ENCODE data around the gene MET. TPM values are rescaled to one million over a fixed set of nuclear protein-coding genes. Genes with fewer than 3 reads are reported as not detected.

MET gene
- total and polyA plus RNA-seq, 2 of the 8 experiments (the other 6 are each of a cell fraction or from before 2014, with no cell fraction given) = 3.5 to 12.9 TPM

- ChIA-PET CTCF (ENCODE audit: partially characterized antibody) (interaction anchor here (0.5 to 1.3 kb wide), 3 partner anchors 11 to 344 kb away, joined by 3 to 4 read pairs (median 3); no protein-coding TSS in a partner anchor), POLR2A (ENCODE audit: partially characterized antibody) (no interaction called here)
- Histone ChIP-seq H3K36me3 (ENCODE audit: control insufficient read depth in 2 of 4, insufficient read depth in 4 of 4, low read length in 3 of 4) (no peaks in the 10 kb centered on the region), H3K27me3 (replicated peaks in 1 of 4; ENCODE audit: control insufficient read depth in 3 of 4, extremely low read depth in 1 of 4, insufficient read depth in 3 of 4, low read length in 3 of 4) (no peaks in the 10 kb centered on the region), H3K4me1 (replicated peaks in 1 of 4; ENCODE audit: control insufficient read depth in 3 of 4, insufficient read depth in 4 of 4, low read length in 3 of 4) (peaks cover 0 to 12% (median 2%) of the 10 kb centered on the region in 4 experiments; a peak in 3 of 7 replicates), H2BK15ac (ENCODE audit: low read length) (no peak overlapping the region), H3K79me2 (ENCODE audit: control insufficient read depth in 1 of 2, insufficient read depth in 2 of 2, low read length in 2 of 2) (no peaks in the 10 kb centered on the region), H2BK120ac (replicated peaks; ENCODE audit: low read depth, low read length) (no peak overlapping the region), H4K91ac (replicated peaks; ENCODE audit: insufficient read length, low read length) (no peak overlapping the region), H2BK5ac (ENCODE audit: low read depth, low read length) (no peak overlapping the region), H2BK20ac (ENCODE audit: low read length) (no peak overlapping the region), H4K20me1 (replicated peaks in 1 of 2; ENCODE audit: control insufficient read depth in 1 of 2, insufficient read depth in 2 of 2, low read length in 2 of 2) (no peaks in the 10 kb centered on the region), H3K14ac (ENCODE audit: insufficient read length) (no peak overlapping the region), H3K4ac (replicated peaks; ENCODE audit: insufficient read length, low read depth, low read length) (no peak overlapping the region), H3K23ac (ENCODE audit: insufficient read length) (no peak overlapping the region), H3K79me1 (ENCODE audit: low read depth, low read length) (no peaks in the 10 kb centered on the region), H4K8ac (ENCODE audit: extremely low read depth, insufficient read depth, low read length) (no peak overlapping the region), H4K5ac (ENCODE audit: insufficient read length, low read depth, low read length) (no peak overlapping the region), H3K18ac (ENCODE audit: extremely low read depth, low read length) (no peak overlapping the region), H3K4me3 (ENCODE audit: extremely low read depth in 1 of 4, insufficient read depth in 2 of 4, low read depth in 3 of 4, low read length in 4 of 4) (no peak overlapping the region), H3K23me2 (ENCODE audit: low read depth, low read length) (no peaks in the 10 kb centered on the region), H3K4me2 (ENCODE audit: insufficient read depth in 1 of 2, low read depth in 2 of 2, low read length in 2 of 2) (no peak overlapping the region), H2AK5ac (ENCODE audit: low read depth, low read length) (no peak overlapping the region), H2AFZ (ENCODE audit: low read length) (no peak overlapping the region), H3K27ac (ENCODE audit: low read depth, low read length) (no peak overlapping the region), H3K56ac (replicated peaks; ENCODE audit: insufficient read length, low read depth, low read length) (no peak overlapping the region), H3K9me3 (ENCODE audit: insufficient read depth in 2 of 2, low read depth in 1 of 2, low read length in 1 of 2) (no peaks in the 10 kb centered on the region), H2BK12ac (ENCODE audit: low read depth, low read length) (no peak overlapping the region), H3K9ac (replicated peaks in 1 of 4; ENCODE audit: extremely low read depth in 1 of 4, low read depth in 3 of 4, low read length in 3 of 4) (no peak overlapping the region)
- FAIRE-seq (no peak), DNase-seq (ENCODE audit: low read depth in 1 of 2, low spot score in 2 of 2) (no peak)
- no peak for TF ChIP-seq JUN (IDR thresholded peaks at IDR 0.05; ENCODE audit: low read depth, low read length)
- TF ChIP-seq, protein P1, sequence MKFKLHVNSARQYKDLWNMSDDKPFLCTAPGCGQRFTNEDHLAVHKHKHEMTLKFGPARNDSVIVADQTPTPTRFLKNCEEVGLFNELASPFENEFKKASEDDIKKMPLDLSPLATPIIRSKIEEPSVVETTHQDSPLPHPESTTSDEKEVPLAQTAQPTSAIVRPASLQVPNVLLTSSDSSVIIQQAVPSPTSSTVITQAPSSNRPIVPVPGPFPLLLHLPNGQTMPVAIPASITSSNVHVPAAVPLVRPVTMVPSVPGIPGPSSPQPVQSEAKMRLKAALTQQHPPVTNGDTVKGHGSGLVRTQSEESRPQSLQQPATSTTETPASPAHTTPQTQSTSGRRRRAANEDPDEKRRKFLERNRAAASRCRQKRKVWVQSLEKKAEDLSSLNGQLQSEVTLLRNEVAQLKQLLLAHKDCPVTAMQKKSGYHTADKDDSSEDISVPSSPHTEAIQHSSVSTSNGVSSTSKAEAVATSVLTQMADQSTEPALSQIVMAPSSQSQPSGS (IDR thresholded peaks at IDR 0.05; ENCODE audit: low read length) = no peak
- no peak for TF ChIP-seq RNF2 (IDR thresholded peaks at IDR 0.05; ENCODE audit: borderline replicate concordance, low read depth, low read length, missing control alignments, poor library complexity, severe bottlenecking)
- WGBS, 2 experiments (ENCODE audit: extremely low coverage in 1 of 2, insufficient coverage in 1 of 2, insufficient read length in 1 of 2, insufficient replicate concordance in 2 of 2, low coverage in 1 of 2, low lambda C conversion rate in 2 of 2, missing lambda C conversion rate in 1 of 2) = 90% methylated on average over 4 of the region's 4 CpGs; no CpG with 5 or more reads in 1 of the 2 experiments
Measured at GRCh38 chr7:116683786-116684185, 11.8 kb downstream of the MET start.
